Stimulated activated naive CD4-positive, alpha-beta T cell treated with Interleukin-2 at 50 U/mL for 16 hours (primary cell): ENCODE data around the gene TBC1D21.
A peak's percentile ranks its signal among the peaks of the same experiment; 100 is the strongest.

Source experiments
- DNase-seq: peaks from one replicate; lab custom pipeline; 2025; lab: John Stamatoyannopoulos, UW

The TBC1D21 gene

GRCh38 chr15:73873456-73873855 is at the start of gene TBC1D21:
TSS of gene TBC1D21 (plus strand) at chr15:73873564. CDS start at chr15:73873710, 146 bp downstream.
- DNase-seq: no peak

- no peak for DNase-seq
Observed at GRCh38 chr15:73826711-73827251, 46.6 kb upstream of the TBC1D21 start.

- DNase-seq: no peak
Observed at GRCh38 chr15:73829523-73829922, 43.8 kb upstream of the TBC1D21 start.

- no peak for DNase-seq
Observed at GRCh38 chr15:73832657-73833056, 40.7 kb upstream of the TBC1D21 start.

- DNase-seq: no peak
Observed at GRCh38 chr15:73836845-73837244, 36.5 kb upstream of the TBC1D21 start.

GRCh38 chr15:73838831-73839426 is 34.4 kb upstream of the TBC1D21 start:
- DNase-seq: no peak

- no peak for DNase-seq
Observed at GRCh38 chr15:73839699-73840377, 33.5 kb upstream of the TBC1D21 start.

GRCh38 chr15:73840771-73841170 is 32.6 kb upstream of the TBC1D21 start:
- no peak for DNase-seq

GRCh38 chr15:73841756-73842725 is 31.3 kb upstream of the TBC1D21 start:
- DNase-seq: no peak

GRCh38 chr15:73843787-73844186 is 29.6 kb upstream of the TBC1D21 start:
- DNase-seq: no peak

- DNase-seq: no peak
Observed at GRCh38 chr15:73844356-73844755, 29.0 kb upstream of the TBC1D21 start.

- no peak for DNase-seq
Observed at GRCh38 chr15:73845507-73845906, 27.9 kb upstream of the TBC1D21 start.

- DNase-seq: no peak
Observed at GRCh38 chr15:73845907-73846306, 27.5 kb upstream of the TBC1D21 start.

GRCh38 chr15:73849641-73850040 is 23.7 kb upstream of the TBC1D21 start:
- no peak for DNase-seq

GRCh38 chr15:73850228-73850627 is 23.1 kb upstream of the TBC1D21 start:
- DNase-seq: no peak

GRCh38 chr15:73851689-73852088 is 21.7 kb upstream of the TBC1D21 start:
- peak; percentile 3 for DNase-seq

GRCh38 chr15:73852507-73852906 is 20.9 kb upstream of the TBC1D21 start:
- no peak for DNase-seq

- no peak for DNase-seq
Observed at GRCh38 chr15:73854265-73854664, 19.1 kb upstream of the TBC1D21 start.

- DNase-seq: no peak
Observed at GRCh38 chr15:73856458-73857192, 16.7 kb upstream of the TBC1D21 start.

GRCh38 chr15:73857193-73857920 is 16.0 kb upstream of the TBC1D21 start:
- no peak for DNase-seq

- no peak for DNase-seq
Observed at GRCh38 chr15:73858062-73858461, 15.3 kb upstream of the TBC1D21 start.
